Esophagus (tissue), 2 donors: Measurements from ENCODE around the gene ADAMTS14. TPM values are rescaled to one million over a fixed set of nuclear protein-coding genes. Genes with fewer than 3 reads are reported as not detected.

Source experiments
- H3K27ac ChIP-seq, 2 donors: one replicate each; pipeline ENCODE4 v1.5.1; 2013; ENCODE audit warnings: low read depth in 2 of 2, mild to moderate bottlenecking in 2 of 2, inconsistent platforms in 1 of 2, low read length in 1 of 2, moderate library complexity in 1 of 2
- H3K27me3 ChIP-seq, 2 donors: one replicate each; pipeline ENCODE4 v1.6.1; 2013; ENCODE audit warnings: low read length in 2 of 2, control low read depth in 1 of 2, mild to moderate bottlenecking in 1 of 2; ENCODE audit not compliant: insufficient read depth in 2 of 2, control insufficient read depth in 1 of 2
- H3K36me3 ChIP-seq, 2 donors: one replicate each; pipeline ENCODE4 v1.6.1; 2013; ENCODE audit warnings: low read length in 1 of 2; ENCODE audit not compliant: control insufficient read depth in 2 of 2, insufficient read depth in 2 of 2
- H3K4me1 ChIP-seq, 2 donors: one replicate each; pipeline ENCODE4 v1.6.1; 2013; ENCODE audit warnings: low read length in 1 of 2; ENCODE audit not compliant: control insufficient read depth in 2 of 2, insufficient read depth in 2 of 2
- H3K4me3 ChIP-seq, 2 donors: one replicate each; pipeline ENCODE4 v1.5.1; 2013; ENCODE audit warnings: low read length in 2 of 2, mild to moderate bottlenecking in 2 of 2, low read depth in 1 of 2, moderate library complexity in 1 of 2
- H3K9me3 ChIP-seq, 2 donors: one replicate each; pipeline ENCODE4 v1.6.1; 2013; ENCODE audit warnings: mild to moderate bottlenecking in 2 of 2, low read depth in 1 of 2, low read length in 1 of 2, moderate library complexity in 1 of 2; ENCODE audit not compliant: control insufficient read depth in 2 of 2, insufficient read depth in 1 of 2
- WGBS, 2 donors: extraction: QIAGEN DNeasy Blood & Tissue Kit; methylation state at CpG; one replicate each; pipeline ENCODE4 v1.1.7; 2013; 5-methylcytosine and 5-hydroxymethylcytosine counted together
- polyA plus RNA-seq, 2 donors: library from polyadenylated mRNA; stranded (reverse); fragments of 200-250 nt; gene quantifications; one replicate each; pipeline ENCODE4 v1.2.3, GENCODE V29; 2013
- donor health status: healthy with polysubstance abuse.
- donor health status: Bipolar disorder and iron deficiency.

ADAMTS14 gene
- polyA plus RNA-seq, 2 donors: 0.59 to 2.2 TPM

GRCh38 chr10:70698211-70698610 is 25.9 kb downstream of the ADAMTS14 start:
- Histone ChIP-seq H3K36me3 (no peaks in the 10 kb centered on the region), H3K9me3 (no peaks in the 10 kb centered on the region), H3K4me3 (no peak overlapping the region), H3K4me1 (peaks cover 5 to 14% of the 10 kb centered on the region in 2 donors), H3K27ac (no peak overlapping the region), H3K27me3 (no peaks in the 10 kb centered on the region)
- 40 to 43% methylated on average over 4 of the region's 4 CpGs for WGBS, 2 donors

- H3K4me1 ChIP-seq: peaks cover 5 to 14% of the 10 kb centered on the region in 2 donors
- 91 to 93% methylated on average over 3 of the region's 3 CpGs for WGBS, 2 donors
- no peaks in the 10 kb centered on the region for H3K36me3 ChIP-seq
- H3K9me3 ChIP-seq: no peaks in the 10 kb centered on the region
- H3K27ac ChIP-seq: no peak overlapping the region
- H3K27me3 ChIP-seq: no peaks in the 10 kb centered on the region
- H3K4me3 ChIP-seq: no peak overlapping the region
Measured at GRCh38 chr10:70699063-70699658, 26.9 kb downstream of the ADAMTS14 start.

- H3K9me3 ChIP-seq: no peaks in the 10 kb centered on the region
- WGBS, 2 donors: 54 to 64% methylated on average over 10 of the region's 10 CpGs
- peak overlapping the region in 1 of 2 donors; percentile 27 for H3K27ac ChIP-seq
- peaks cover 5 to 14% of the 10 kb centered on the region in 2 donors for H3K4me1 ChIP-seq
- no peaks in the 10 kb centered on the region for H3K36me3 ChIP-seq
- H3K27me3 ChIP-seq: no peaks in the 10 kb centered on the region
- no peak overlapping the region for H3K4me3 ChIP-seq
Measured at GRCh38 chr10:70699659-70700174, 27.4 kb downstream of the ADAMTS14 start.

GRCh38 chr10:70702190-70702763 is 30.0 kb downstream of the ADAMTS14 start:
- Histone ChIP-seq H3K4me3 (no peak overlapping the region), H3K9me3 (no peaks in the 10 kb centered on the region), H3K27ac (no peak overlapping the region), H3K4me1 (peaks cover 3 to 10% of the 10 kb centered on the region in 2 donors), H3K36me3 (no peaks in the 10 kb centered on the region), H3K27me3 (no peaks in the 10 kb centered on the region)
- 92 to 93% methylated on average over 15 of the region's 15 CpGs for WGBS, 2 donors

GRCh38 chr10:70704211-70704610 is 31.9 kb downstream of the ADAMTS14 start:
- no peak overlapping the region for H3K27ac ChIP-seq
- H3K36me3 ChIP-seq: no peaks in the 10 kb centered on the region
- H3K9me3 ChIP-seq: no peaks in the 10 kb centered on the region
- no peaks in the 10 kb centered on the region for H3K27me3 ChIP-seq
- peaks cover 3 to 10% of the 10 kb centered on the region in 2 donors for H3K4me1 ChIP-seq
- no peak overlapping the region for H3K4me3 ChIP-seq
- WGBS, 2 donors: 85 to 90% methylated on average over 5 of the region's 5 CpGs

GRCh38 chr10:70705121-70705861 is 33.0 kb downstream of the ADAMTS14 start:
- 84 to 88% methylated on average over 18 of the region's 18 CpGs for WGBS, 2 donors
- Histone ChIP-seq H3K36me3 (no peaks in the 10 kb centered on the region), H3K27me3 (no peaks in the 10 kb centered on the region), H3K4me1 (peaks cover 0 to under 1% of the 10 kb centered on the region in 2 donors), H3K27ac (no peak overlapping the region), H3K9me3 (no peaks in the 10 kb centered on the region), H3K4me3 (no peak overlapping the region)

- no peaks in the 10 kb centered on the region for H3K9me3 ChIP-seq
- no peak overlapping the region for H3K27ac ChIP-seq
- no peaks in the 10 kb centered on the region for H3K4me1 ChIP-seq
- no peaks in the 10 kb centered on the region for H3K36me3 ChIP-seq
- WGBS, 2 donors: 82 to 88% methylated on average over 7 of the region's 7 CpGs
- H3K27me3 ChIP-seq: no peaks in the 10 kb centered on the region
- H3K4me3 ChIP-seq: no peak overlapping the region
Measured at GRCh38 chr10:70711177-70711576, 38.9 kb downstream of the ADAMTS14 start.

GRCh38 chr10:70711911-70712310 is 39.6 kb downstream of the ADAMTS14 start:
- Histone ChIP-seq H3K9me3 (no peaks in the 10 kb centered on the region), H3K4me3 (no peak overlapping the region), H3K36me3 (no peaks in the 10 kb centered on the region), H3K27me3 (no peaks in the 10 kb centered on the region), H3K4me1 (no peaks in the 10 kb centered on the region), H3K27ac (no peak overlapping the region)
- WGBS, 2 donors: 79 to 87% methylated on average over 7 of the region's 7 CpGs

- Histone ChIP-seq H3K9me3 (no peaks in the 10 kb centered on the region), H3K4me1 (no peaks in the 10 kb centered on the region), H3K27me3 (no peaks in the 10 kb centered on the region), H3K36me3 (no peaks in the 10 kb centered on the region), H3K27ac (no peak overlapping the region), H3K4me3 (no peak overlapping the region)
- WGBS, 2 donors: 71 to 73% methylated on average over 4 of the region's 4 CpGs
Measured at GRCh38 chr10:70714245-70714644, 41.9 kb downstream of the ADAMTS14 start.
